Lung (tissue), 12 donors: ENCODE results near the gene NOL12. TPM values are rescaled to one million over a fixed set of nuclear protein-coding genes. Genes with fewer than 3 reads are reported as not detected.
"Not testable (repeated sequence)": the region's sequence is repeated elsewhere in the genome, so short reads cannot be mapped to it uniquely, and the experiment has no call there.

Source experiments
- ATAC-seq: fragments of 200-7000 bp; cut with Tn5 transposase; one replicate; pipeline ENCODE4 v1.9.1; 2020; ENCODE audit warnings: moderate number of reproducible peaks; ENCODE audit not compliant: insufficient read depth, low FRiP score
- DNase-seq, 3 donors: peaks; one replicate each; pipeline ENCODE4 v3.0.0-alpha.2; 2013 to 2017
- H3K27ac ChIP-seq, 2 donors: one replicate each; pipeline ENCODE4 v1.5.1; 2013; ENCODE audit warnings: mild to moderate bottlenecking in 2 of 2, moderate library complexity in 2 of 2, control low read depth in 1 of 2, inconsistent platforms in 1 of 2, low read depth in 1 of 2, low read length in 1 of 2
- H3K27me3 ChIP-seq, 3 donors: one replicate each; pipeline ENCODE4 v1.5.1; 2013; ENCODE audit warnings: low read length in 2 of 3; ENCODE audit not compliant: control insufficient read depth in 3 of 3, insufficient read depth in 3 of 3
- H3K36me3 ChIP-seq, 4 donors: one replicate each; pipeline ENCODE4 v1.5.1; 2013; ENCODE audit warnings: low read length in 4 of 4, mild to moderate bottlenecking in 1 of 4, moderate library complexity in 1 of 4; ENCODE audit not compliant: control insufficient read depth in 4 of 4, insufficient read depth in 4 of 4
- H3K4me1 ChIP-seq, 5 donors: one replicate each; pipeline ENCODE4 v1.5.1; 2013; ENCODE audit warnings: low read length in 5 of 5, mild to moderate bottlenecking in 2 of 5, moderate library complexity in 1 of 5; ENCODE audit not compliant: control insufficient read depth in 5 of 5, insufficient read depth in 5 of 5
- H3K4me3 ChIP-seq: one replicate; pipeline ENCODE4 v1.5.1; 2013; ENCODE audit warnings: mild to moderate bottlenecking, control low read depth, moderate library complexity
- H3K9ac ChIP-seq, 2 donors: one replicate each; pipeline ENCODE4 v1.5.1; 2013; ENCODE audit warnings: low read length in 2 of 2, control low read depth in 1 of 2; ENCODE audit not compliant: insufficient read depth in 1 of 2
- H3K9me3 ChIP-seq, 4 donors: one replicate each; pipeline ENCODE4 v1.5.1; 2013; ENCODE audit warnings: low read length in 3 of 4, mild to moderate bottlenecking in 1 of 4, moderate library complexity in 1 of 4; ENCODE audit not compliant: control insufficient read depth in 4 of 4, insufficient read depth in 3 of 4
- CTCF ChIP-seq: IDR thresholded peaks from 2 replicates; pipeline ENCODE4 v1.5.1; 2012; ENCODE audit warnings: mild to moderate bottlenecking; ENCODE audit errors: control extremely low read depth, extremely low read depth
- WGBS, 2 donors: extraction: QIAGEN DNeasy Blood & Tissue Kit; methylation state at CpG; one replicate each; pipeline ENCODE4 v1.1.7; 2013; 5-methylcytosine and 5-hydroxymethylcytosine counted together
- polyA plus RNA-seq, 2 donors: library from polyadenylated mRNA; stranded (reverse); fragments of 200-250 nt; gene quantifications; one replicate each; pipeline ENCODE4 v1.2.1, GENCODE V29; 2013
- total RNA-seq, 2 donors: library from RNA; depleted of rRNA in 1 of 2; stranded (reverse); fragments of >200 nt in 1 of 2; gene quantifications; one replicate each; pipeline ENCODE4 v1.2.1, GENCODE V29; 2014 to 2021
- donor health status: control.
- donor health status: control.
- donor health status: Bipolar disorder and iron deficiency.
- donor health status: healthy.
- donor health status: DM: yes; HTN: yes; CAD: no.

The NOL12 gene
- total and polyA plus RNA-seq, 4 donors: 14.5 to 37.0 (median 29.5) TPM

- no peaks in the 10 kb centered on the region for H3K4me1 ChIP-seq
- ATAC-seq: no peak
- H3K27ac ChIP-seq: no peak overlapping the region
- H3K27me3 ChIP-seq: no peaks in the 10 kb centered on the region
- H3K4me3 ChIP-seq: no peak overlapping the region
- 95 to 96% methylated on average over 7 of the region's 7 CpGs for WGBS, 2 donors
- no peaks in the 10 kb centered on the region for H3K36me3 ChIP-seq
- H3K9ac ChIP-seq: no peak overlapping the region
- no peak for TF ChIP-seq CTCF
- H3K9me3 ChIP-seq: no peaks in the 10 kb centered on the region
- DNase-seq: no peak
Measured at GRCh38 chr22:37715760-37716159, 29.6 kb downstream of the NOL12 start.

GRCh38 chr22:37716708-37717107 lies 30.6 kb downstream of the NOL12 start:
- no peak for DNase-seq
- no peak for ATAC-seq
- H3K9me3 ChIP-seq: no peaks in the 10 kb centered on the region
- H3K9ac ChIP-seq: no peak overlapping the region
- no peaks in the 10 kb centered on the region for H3K4me1 ChIP-seq
- H3K27me3 ChIP-seq: no peaks in the 10 kb centered on the region
- no peak overlapping the region for H3K4me3 ChIP-seq
- no peaks in the 10 kb centered on the region for H3K36me3 ChIP-seq
- no peak overlapping the region for H3K27ac ChIP-seq
- 91 to 95% methylated on average over 9 of the region's 9 CpGs for WGBS, 2 donors
- TF ChIP-seq CTCF: no peak

GRCh38 chr22:37717235-37717634 lies 31.1 kb downstream of the NOL12 start:
- H3K27me3 ChIP-seq, H3K27ac ChIP-seq, H3K9me3 ChIP-seq, H3K4me1 ChIP-seq, H3K9ac ChIP-seq, H3K36me3 ChIP-seq, H3K4me3 ChIP-seq, ATAC-seq, DNase-seq: not testable (repeated sequence)
- 94 to 98% methylated on average over 7 of the region's 7 CpGs for WGBS, 2 donors

GRCh38 chr22:37717746-37718305 lies 31.7 kb downstream of the NOL12 start:
- H3K9ac ChIP-seq, ATAC-seq, H3K9me3 ChIP-seq, H3K4me1 ChIP-seq, DNase-seq, H3K4me3 ChIP-seq, H3K36me3 ChIP-seq, H3K27me3 ChIP-seq, H3K27ac ChIP-seq: not testable (repeated sequence)
- WGBS, 2 donors: 84 to 98% methylated on average over 38 of the region's 38 CpGs
